HG03066 (cell line): ENCODE results near the gene SMCHD1.
A peak's percentile ranks its signal among the peaks of the same experiment; 100 is the strongest.
"Not testable (repeated sequence)": the region's sequence is repeated elsewhere in the genome, so short reads cannot be mapped to it uniquely, and the experiment has no call there.

ENCODE experiments used
- ATAC-seq: cut with Tn5 transposase; IDR thresholded peaks from one replicate; pipeline ENCODE4 v1.9.1; 2021; ENCODE audit warnings: low read depth; ENCODE audit not compliant: unreplicated experiment

SMCHD1 gene

GRCh38 chr18:2656981-2657512 is 1.5 kb downstream of the SMCHD1 start:
- no peak for ATAC-seq

- no peak for ATAC-seq
Observed at GRCh38 chr18:2657788-2658458, 2.4 kb downstream of the SMCHD1 start.

GRCh38 chr18:2660849-2661248 is 5.3 kb downstream of the SMCHD1 start:
- ATAC-seq, result not testable (repeated sequence)

GRCh38 chr18:2662288-2662687 is 6.8 kb downstream of the SMCHD1 start:
- ATAC-seq, result not testable (repeated sequence)

GRCh38 chr18:2662990-2663389 is 7.5 kb downstream of the SMCHD1 start:
- ATAC-seq, result no peak

GRCh38 chr18:2672410-2672809 is 16.9 kb downstream of the SMCHD1 start:
- no peak for ATAC-seq

GRCh38 chr18:2672872-2673271 is 17.3 kb downstream of the SMCHD1 start:
- ATAC-seq, result no peak

GRCh38 chr18:2678933-2679332 is 23.4 kb downstream of the SMCHD1 start:
- ATAC-seq, result not testable (repeated sequence)

- no peak for ATAC-seq
Observed at GRCh38 chr18:2680216-2680792, 24.8 kb downstream of the SMCHD1 start.

- ATAC-seq, result no peak
Observed at GRCh38 chr18:2681993-2682603, 26.6 kb downstream of the SMCHD1 start.

GRCh38 chr18:2683055-2683454 is 27.5 kb downstream of the SMCHD1 start:
- ATAC-seq, result no peak

GRCh38 chr18:2686349-2686968 is 30.9 kb downstream of the SMCHD1 start:
- no peak for ATAC-seq

GRCh38 chr18:2687390-2688001 is 32.0 kb downstream of the SMCHD1 start:
- peak; percentile 72 for ATAC-seq

- ATAC-seq, result no peak
Observed at GRCh38 chr18:2692508-2692907, 37.0 kb downstream of the SMCHD1 start.

GRCh38 chr18:2697184-2697583 is 41.7 kb downstream of the SMCHD1 start:
- ATAC-seq, result no peak

- ATAC-seq, result no peak
Observed at GRCh38 chr18:2699001-2699400, 43.5 kb downstream of the SMCHD1 start.

GRCh38 chr18:2704541-2704940 is 49.0 kb downstream of the SMCHD1 start:
- no peak for ATAC-seq

- ATAC-seq, result no peak
Observed at GRCh38 chr18:2706903-2707302, 51.4 kb downstream of the SMCHD1 start.

GRCh38 chr18:2707551-2708168 is 52.1 kb downstream of the SMCHD1 start:
- ATAC-seq, result no peak

- no peak for ATAC-seq
Observed at GRCh38 chr18:2709316-2709715, 53.8 kb downstream of the SMCHD1 start.
